Endothelial cell of hepatic sinusoid (primary cell): Measurements from ENCODE around the gene LGALS3BP.

Source experiments
- in situ Hi-C: cut with HindIII; loops from 2 replicates; pipeline ENCODE4 v1.10.0; 2017; ENCODE audit warnings: low sequenced_read_pairs

The LGALS3BP gene

DNA sequence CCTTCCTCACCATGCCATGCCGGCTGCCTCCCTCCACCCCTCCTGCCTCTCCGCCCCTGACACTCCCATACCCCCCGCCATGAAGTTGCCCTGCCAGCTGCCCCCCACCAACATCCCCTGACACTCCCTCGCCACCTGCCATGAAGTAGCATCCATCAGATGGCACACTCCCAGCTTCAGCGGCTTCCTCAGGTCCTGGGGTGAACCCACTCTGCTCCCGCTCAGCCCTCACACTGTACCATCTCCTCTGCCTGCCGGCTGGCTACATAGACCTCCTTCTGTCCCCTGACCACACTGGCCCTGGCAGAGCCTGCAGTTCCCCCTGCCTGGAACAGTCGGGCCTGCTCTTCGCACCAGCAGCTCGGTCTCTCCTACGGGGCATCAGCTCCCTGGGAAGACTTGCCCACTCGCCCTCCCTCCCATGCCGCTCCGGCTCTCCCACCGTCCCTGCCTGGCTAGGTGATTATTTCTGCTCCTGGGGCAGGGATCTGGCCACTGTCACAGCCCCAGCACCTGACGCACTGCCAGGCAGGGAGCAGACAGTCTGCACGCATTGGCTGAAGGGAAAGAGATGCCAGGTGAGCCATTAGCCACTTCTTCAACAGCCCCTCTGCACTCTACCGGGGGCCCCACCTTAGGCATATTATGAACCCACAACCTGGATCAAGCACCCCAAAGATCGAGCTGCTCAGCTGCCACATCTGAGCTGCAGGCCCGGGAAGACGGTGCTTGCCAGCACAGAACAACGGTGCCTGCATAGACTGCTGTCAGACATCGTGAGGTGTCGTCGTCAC lies 20.9 kb upstream of the LGALS3BP start:
- in situ Hi-C loops: no loop called here

DNA sequence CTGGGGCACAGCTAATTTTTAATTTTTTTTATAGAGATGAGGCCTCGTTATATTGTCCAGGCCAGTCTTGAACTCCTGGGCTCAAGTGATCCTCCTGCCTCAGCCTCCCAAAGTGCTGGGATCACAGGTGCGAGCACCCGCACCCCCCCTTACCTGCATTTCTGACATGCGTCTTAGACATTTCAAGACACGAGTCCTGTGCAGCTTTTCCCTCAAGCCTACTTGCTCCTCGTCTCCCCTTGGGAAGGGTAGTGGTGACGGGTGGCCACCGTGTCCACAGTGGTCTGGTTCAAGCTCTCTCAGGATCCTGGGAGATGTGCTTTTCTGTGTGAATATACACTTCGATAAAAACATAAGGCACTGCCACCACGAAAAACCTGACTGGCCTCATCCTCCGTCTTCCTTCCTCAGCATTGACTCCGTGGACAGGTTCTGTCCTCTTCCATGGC lies 20.2 kb upstream of the LGALS3BP start:
- in situ Hi-C loops: no loop called here

GRCh38 chr17:78999056-78999768 lies 19.5 kb upstream of the LGALS3BP start:
- in situ Hi-C loops: no loop called here

GRCh38 chr17:78998311-78999055 lies 18.8 kb upstream of the LGALS3BP start:
- in situ Hi-C loops: no loop called here

DNA sequence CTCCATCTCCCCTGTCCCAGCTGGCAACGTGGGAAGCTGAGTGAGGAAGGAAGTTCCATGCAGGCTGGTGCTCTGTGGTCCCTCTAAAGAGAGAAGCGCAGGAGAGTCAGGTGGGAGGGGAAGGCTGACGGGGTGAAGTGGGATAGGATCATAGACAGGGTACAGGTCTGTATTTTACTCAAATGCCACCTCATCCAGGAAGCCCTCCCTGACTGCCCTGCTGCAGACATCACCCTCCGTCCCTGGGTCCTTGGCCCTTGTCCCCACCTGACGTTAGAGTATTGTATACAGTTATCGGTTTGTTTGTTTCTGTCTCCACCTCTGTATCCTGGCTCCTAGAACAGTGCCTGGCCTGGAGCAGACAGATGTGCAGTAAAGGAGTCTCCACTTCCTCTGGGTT lies 18.2 kb upstream of the LGALS3BP start:
- in situ Hi-C loops: no loop called here

DNA sequence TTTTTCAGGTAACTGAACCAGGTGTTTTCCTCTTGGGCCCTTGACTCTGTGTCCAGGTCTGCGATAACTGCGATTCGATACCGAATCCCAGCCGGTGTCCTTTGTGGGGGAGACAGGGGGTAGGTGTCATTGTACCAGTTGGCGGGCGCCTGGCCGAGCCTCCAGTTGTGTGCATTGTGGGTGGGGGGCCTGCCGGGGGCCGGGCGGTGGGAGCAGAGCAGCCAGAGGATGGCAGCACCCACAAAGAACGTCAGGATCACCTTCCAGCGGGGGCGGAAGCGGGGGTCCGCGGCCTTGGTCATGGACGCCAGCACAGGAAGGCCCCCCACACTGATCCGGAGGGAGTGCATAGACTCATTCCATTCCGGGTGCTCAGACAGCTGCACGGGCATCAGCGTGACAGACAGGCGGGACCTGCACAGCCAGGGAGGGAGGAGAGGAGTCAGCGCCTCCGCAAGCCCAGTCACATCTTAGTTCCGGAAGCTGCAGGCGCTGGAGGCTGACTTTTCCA lies 17.6 kb upstream of the LGALS3BP start:
- in situ Hi-C loops: no loop called here

- in situ Hi-C loops: no loop called here
Observed at GRCh38 chr17:78996781-78997201, 17.1 kb upstream of the LGALS3BP start.

DNA sequence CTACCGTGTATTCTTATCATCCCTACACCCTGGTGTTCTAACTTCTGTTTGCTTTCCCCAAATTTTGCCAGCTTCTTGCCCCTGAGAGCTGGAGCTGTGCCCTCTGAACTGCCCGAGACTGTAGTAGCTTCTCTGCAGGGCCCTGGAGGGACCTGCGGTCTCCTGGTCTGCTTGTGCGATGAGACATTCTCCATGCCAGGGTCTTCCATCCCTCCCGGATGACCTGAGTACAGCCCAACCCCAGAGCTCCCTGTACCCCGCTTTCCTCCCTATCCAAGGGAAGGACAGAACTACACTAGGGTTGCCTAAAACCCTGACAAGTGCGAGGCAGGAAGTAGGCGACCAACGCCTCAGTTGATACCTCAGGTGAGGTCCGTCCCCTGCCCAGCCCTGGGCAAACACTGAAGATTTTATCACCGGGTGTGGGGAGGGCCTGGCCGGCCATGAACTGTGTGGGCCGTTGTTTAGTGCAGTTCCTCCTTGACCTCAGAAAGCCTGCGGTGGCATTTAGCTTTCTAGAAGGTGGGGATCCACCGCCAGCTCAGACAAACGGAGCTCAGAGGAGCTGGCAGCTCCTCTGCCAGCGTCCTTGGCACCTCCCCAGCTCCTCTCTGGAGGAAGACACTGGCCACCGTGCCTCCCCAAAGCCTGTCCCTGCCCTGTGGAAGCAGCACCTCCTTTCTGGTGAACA lies 16.2 kb upstream of the LGALS3BP start:
- in situ Hi-C loops: no loop called here

DNA sequence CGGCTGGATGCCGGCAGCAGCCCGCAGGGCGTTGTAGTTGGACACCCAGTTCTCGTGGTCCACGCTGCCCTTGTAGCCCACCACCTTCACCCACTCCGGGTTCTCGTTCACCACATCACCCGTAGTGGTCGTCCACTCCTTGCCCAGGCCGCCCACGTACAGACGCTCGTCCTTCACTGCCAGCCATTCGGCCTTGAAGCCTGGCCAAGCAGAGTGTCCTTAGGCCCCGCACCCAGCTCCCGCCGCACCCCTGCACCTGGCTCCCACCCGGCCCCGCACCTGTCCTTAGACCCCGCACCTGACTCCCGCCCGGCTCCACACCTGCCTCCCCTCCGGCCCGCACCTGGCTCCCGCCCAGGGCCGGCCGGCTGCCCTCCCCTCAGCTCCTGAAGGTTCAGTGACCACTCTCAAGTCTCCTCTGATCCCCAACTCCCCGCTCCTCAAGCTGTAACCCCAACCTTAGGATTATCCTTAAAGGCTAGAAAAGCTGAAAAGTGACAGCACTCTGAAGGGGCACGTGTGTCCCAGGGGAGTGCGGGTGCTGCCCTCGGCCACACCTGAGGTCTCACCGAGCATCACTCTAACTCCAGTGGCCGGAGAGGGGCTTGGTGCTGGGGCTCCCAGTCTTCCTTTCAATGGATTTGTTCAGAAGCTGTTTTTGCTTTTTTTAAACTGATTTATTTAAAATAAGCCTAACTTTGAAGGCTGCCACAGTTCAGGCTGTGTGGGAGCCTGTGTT lies 15.5 kb upstream of the LGALS3BP start:
- in situ Hi-C loops: no loop called here

GRCh38 chr17:78993981-78994671 lies 14.4 kb upstream of the LGALS3BP start:
- in situ Hi-C loops: no loop called here

- in situ Hi-C loops: no loop called here
Observed at GRCh38 chr17:78993241-78993956, 13.7 kb upstream of the LGALS3BP start.

DNA sequence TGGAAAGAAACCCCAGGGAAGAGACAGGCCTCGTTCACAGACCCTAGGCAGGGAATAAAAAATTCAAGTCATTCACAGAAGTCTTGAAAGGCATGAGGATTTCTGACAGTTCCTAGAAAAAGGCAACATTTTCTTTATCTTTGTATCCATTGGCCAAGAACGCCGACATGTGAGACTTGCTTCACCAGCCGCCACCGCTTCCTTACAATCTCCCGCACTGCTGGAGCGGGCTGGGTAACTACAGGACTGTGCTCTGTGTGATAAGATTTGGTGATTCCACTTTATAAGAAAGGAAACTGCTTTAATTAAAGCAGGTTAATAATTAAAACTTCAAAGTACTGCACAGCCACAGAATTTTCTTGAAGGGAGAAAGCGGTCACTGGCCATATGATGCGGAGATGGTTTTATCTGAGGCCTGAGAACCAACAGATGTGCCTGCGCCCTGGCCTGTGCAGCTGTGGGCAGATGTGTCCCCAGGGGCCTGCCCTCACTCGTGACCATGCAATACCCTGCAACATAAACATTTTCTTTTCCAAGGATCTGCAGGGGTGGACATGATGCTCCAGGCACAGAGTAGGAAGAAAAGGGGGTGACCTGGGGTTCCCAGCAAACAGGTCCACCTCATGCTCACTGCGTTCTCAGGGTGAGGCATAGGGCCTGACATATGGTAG lies 13.0 kb upstream of the LGALS3BP start:
- in situ Hi-C loops: no loop called here

DNA sequence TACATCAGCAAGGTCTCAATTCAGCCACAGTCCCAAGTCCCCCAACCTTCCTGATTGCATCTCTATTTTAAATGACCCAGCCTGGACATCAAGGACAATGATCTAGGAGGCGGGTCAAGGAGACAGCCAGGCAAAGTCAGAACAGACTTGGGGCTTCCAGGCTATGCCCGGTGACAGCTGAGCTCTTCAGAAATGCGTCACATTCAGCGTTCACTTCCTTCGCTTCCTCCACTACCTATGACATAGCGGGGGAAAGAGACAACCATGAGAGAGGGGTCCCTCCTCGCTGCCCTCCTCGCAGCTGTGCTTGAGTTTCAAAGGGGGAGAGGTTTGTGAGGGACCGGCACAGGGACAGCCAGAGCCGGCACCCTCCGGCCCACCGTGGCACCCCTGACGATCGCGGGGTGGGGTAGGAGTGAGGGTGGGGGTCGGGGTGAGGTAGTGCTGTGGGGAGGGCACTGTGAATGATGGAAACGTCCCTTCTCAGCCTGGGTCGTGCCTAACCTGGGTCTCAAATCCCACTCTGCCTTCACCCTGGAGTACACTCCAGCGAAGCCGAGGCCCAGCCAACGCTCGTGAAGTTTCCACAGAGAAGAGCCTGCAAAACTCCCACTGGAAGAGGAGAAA lies 12.3 kb upstream of the LGALS3BP start:
- in situ Hi-C loops: no loop called here

DNA sequence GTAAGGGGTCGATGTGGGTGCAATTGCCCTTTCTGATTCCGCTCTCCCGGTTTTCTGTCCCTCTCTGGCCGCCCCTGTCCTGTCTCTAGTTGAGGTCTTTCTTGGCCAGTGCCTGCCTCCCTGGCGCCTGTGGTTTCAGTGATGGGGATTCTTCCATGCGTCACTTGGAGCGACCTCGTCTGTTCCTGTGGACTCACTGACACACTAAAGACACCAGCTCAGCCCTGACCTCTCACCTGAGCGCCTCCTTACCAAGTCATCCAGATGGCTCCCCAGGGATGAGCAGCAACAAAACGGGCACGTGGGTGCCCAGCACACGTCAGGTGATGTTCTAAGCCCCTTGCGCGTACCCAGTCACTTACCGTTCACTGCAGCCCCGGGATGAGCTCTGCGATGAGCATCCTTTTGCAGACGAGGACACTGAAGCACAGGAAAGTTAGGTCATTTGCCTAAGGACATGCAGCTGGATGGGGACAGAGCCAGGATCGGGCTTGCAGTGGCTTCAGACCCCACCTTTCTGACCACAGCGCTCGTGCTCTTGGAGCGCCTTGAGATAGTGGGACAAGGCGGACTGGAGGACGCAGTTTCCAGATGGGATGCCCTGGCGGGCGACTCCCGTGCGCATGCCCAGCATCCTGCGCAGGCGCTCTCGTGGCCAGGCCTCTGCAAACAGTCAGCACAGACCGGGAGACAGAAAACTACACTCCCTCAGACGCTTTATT lies 11.5 kb upstream of the LGALS3BP start:
- in situ Hi-C loops: no loop called here

DNA sequence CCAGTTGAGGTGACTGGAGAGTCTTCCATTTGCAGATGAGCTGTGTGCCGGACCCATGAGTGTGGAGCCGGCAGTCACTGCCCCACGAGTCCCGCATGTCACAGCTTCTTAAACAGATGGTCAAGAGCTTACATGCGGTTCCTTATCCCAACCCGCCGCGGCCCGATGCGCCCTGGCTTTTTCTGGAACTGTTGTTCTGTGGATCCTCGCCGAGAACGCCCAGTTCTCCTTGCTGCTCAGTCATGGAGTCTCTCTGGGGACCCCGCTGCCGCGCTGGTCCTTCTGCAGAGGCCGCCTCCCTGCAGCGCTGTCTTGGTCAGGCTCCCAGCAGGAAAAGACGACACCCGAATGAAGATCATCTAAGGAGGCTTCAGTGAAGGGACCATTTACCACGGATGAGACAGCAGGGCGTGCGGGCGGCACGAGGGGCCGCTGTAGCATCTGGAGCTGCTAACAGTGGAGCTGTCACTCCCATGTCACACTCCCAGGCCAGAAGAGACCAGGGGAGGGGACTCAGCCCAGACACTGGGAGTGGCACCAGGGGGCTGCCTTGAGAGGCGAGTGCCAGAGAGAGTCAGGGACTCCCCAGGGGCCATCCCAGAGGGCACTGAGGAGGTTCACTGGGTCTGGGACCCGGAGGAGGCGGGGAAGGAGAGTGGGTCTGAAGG lies 10.8 kb upstream of the LGALS3BP start:
- in situ Hi-C loops: no loop called here

DNA sequence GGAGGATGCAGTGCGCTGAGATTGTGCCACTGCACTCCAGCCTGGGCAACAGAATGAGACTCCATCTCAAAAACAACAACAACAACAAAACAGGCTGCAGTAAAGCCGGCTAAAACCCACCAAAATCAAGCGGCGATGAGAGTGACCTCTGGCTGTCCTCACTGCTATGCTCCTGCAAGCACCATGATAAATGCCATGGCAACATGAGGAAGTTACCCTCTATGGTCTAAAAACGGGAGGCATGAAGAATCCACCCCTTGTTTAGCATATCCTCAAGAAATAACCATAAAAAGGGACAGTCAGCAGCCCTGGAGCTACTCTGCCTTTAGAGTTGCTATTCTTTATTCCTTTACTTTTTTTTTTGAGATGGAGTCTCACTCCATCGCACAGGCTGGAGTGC lies 8.4 kb upstream of the LGALS3BP start:
- in situ Hi-C loops: no loop called here
